ENCODE measurements around the gene CNOT1. TPM values are rescaled to one million over a fixed set of nuclear protein-coding genes. Genes with fewer than 3 reads are reported as not detected.

Gene CNOT1
- total and polyA plus RNA-seq, 7 donors = 57.6 to 112 (median 88.0) TPM

DNA sequence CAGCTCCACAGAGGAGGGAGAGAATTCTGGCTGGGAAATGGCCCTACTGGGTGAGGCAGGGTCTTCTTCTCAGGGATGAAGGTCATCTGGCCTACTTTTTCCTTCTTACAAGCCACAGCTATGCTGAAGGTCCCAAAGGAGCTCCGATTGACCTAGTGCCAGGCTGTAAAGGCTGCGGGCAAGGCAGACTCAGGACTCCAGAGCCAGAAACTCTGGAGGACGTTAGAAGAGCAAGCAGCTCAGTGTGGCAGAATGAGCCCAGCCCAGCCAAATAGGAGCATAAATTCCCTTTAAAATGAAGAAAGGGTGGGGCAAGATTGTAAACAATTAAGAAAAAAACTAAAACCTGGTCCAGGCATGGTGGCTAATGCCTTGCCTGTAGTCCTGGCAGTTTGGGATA lies 20.1 kb upstream of the CNOT1 start:
- no peaks in the 10 kb centered on the region for H3K9me3 ChIP-seq
- no peaks in the 10 kb centered on the region for H3K36me3 ChIP-seq (ENCODE audit: insufficient read depth in 1 of 2, low read depth in 1 of 2)
- ATAC-seq (no peak), DNase-seq (no peak)
- H3K27me3 ChIP-seq (ENCODE audit: insufficient read depth in 3 of 3, low read length in 2 of 3) = no peaks in the 10 kb centered on the region
- TF ChIP-seq, protein P1, sequence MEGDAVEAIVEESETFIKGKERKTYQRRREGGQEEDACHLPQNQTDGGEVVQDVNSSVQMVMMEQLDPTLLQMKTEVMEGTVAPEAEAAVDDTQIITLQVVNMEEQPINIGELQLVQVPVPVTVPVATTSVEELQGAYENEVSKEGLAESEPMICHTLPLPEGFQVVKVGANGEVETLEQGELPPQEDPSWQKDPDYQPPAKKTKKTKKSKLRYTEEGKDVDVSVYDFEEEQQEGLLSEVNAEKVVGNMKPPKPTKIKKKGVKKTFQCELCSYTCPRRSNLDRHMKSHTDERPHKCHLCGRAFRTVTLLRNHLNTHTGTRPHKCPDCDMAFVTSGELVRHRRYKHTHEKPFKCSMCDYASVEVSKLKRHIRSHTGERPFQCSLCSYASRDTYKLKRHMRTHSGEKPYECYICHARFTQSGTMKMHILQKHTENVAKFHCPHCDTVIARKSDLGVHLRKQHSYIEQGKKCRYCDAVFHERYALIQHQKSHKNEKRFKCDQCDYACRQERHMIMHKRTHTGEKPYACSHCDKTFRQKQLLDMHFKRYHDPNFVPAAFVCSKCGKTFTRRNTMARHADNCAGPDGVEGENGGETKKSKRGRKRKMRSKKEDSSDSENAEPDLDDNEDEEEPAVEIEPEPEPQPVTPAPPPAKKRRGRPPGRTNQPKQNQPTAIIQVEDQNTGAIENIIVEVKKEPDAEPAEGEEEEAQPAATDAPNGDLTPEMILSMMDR (IDR thresholded peaks at IDR 0.05) = no peak
- 50 to 72% (median 56%) methylated on average over 3 of the region's 3 CpGs for WGBS, 3 donors
- intact Hi-C loops (cut with DNase I) = no loop called here
- no peak overlapping the region for H3K27ac ChIP-seq
- no peaks in the 10 kb centered on the region for H3K4me1 ChIP-seq
- H3K4me3 ChIP-seq = no peak overlapping the region

DNA sequence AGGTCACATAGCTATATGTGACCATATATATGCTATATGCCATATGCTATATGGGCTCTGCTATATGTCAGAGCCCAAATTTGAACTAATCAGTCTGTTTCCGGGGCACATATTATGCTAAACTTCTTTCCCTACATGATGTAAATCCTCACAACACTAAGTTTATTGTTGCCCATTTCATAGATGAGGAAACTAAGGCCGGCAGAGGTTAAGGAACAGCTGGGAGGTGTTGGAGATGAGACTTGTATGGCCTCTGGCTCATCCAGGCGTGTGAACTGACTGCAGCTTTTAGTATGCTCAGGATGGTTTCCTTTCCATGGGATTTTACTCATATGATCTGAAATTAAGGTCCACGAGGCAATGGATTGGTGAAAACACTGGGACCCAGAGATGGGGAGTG lies 17.5 kb upstream of the CNOT1 start:
- ATAC-seq (no peak), DNase-seq (no peak)
- intact Hi-C loops (cut with DNase I) = no loop called here
- Histone ChIP-seq H3K27ac (no peak overlapping the region), H3K9me3 (no peaks in the 10 kb centered on the region), H3K4me1 (no peaks in the 10 kb centered on the region), H3K4me3 (no peak overlapping the region), H3K36me3 (ENCODE audit: insufficient read depth in 1 of 2, low read depth in 1 of 2) (no peaks in the 10 kb centered on the region), H3K27me3 (ENCODE audit: insufficient read depth in 3 of 3, low read length in 2 of 3) (no peaks in the 10 kb centered on the region)
- TF ChIP-seq, protein P1 (IDR thresholded peaks at IDR 0.05) = no peak
- 89 to 91% (median 89%) methylated on average over 4 of the region's 4 CpGs for WGBS, 3 donors

DNA sequence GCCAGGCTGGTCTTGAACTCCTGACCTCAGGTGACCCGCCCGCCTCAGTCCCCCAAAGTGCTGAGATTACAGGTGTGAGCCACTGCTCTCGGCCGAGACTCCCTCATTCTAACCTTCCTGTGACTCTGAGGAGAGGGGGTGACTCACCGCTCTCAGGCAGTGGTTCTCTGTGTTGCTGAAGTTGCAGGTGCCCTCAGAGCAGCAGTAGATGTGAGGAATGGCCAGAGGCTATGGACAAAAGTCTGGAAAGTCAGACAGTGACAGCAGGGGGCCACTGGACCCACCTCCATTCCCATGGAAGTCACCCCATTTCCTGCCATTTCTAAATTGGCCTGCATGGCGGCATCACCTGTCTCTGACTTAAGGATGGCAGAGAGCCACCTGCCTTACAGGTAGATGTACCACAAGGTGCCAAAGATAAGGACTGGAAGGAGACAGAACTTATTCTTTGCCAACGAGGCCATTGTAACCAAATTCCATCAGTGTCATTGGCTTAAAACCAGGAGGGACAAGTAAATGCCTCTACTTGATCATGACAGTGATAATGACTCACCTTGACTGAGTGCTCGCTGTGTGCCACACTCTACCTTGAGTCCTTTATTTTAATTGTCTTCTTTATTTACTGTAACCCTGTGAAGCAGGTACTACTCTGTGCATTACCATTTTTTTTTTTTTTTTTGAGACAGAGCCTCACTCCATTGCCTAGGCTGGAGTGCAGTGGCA lies 15.3 kb upstream of the CNOT1 start:
- intact Hi-C loops (cut with DNase I) = no loop called here
- TF ChIP-seq, protein P1 (IDR thresholded peaks at IDR 0.05) = no peak
- Histone ChIP-seq H3K9me3 (no peaks in the 10 kb centered on the region), H3K36me3 (ENCODE audit: insufficient read depth in 1 of 2, low read depth in 1 of 2) (no peaks in the 10 kb centered on the region), H3K27ac (no peak overlapping the region), H3K4me1 (no peaks in the 10 kb centered on the region), H3K27me3 (ENCODE audit: insufficient read depth in 3 of 3, low read length in 2 of 3) (no peaks in the 10 kb centered on the region), H3K4me3 (no peak overlapping the region)
- no peak for DNase-seq
- 87 to 90% (median 89%) methylated on average over 8 of the region's 8 CpGs for WGBS, 3 donors
- no peak for ATAC-seq

DNA sequence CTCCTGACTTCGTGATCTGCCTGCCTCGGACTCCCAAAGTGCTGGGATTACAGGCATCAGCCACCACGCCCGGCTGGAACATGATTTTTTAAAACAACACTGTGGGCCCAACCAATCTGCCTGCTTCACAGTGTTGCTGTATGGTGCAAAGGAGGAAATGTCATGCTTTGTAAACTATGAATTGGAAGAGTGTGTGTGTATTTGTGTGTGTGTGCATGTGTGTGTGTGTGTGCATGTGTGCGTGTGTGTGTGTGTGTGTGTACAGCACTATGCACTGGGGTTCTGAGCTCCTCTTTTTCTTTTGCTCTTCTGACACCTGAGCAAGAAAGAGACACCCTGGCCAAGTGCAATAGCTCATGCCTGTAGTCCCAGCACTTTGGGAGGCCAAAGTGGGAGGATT lies 14.5 kb upstream of the CNOT1 start:
- no peaks in the 10 kb centered on the region for H3K36me3 ChIP-seq (ENCODE audit: insufficient read depth in 1 of 2, low read depth in 1 of 2)
- DNase-seq (no peak), ATAC-seq (no peak)
- no peaks in the 10 kb centered on the region for H3K4me1 ChIP-seq
- no peak overlapping the region for H3K4me3 ChIP-seq
- WGBS, 3 donors = 78 to 88% (median 86%) methylated on average over 5 of the region's 5 CpGs
- no peaks in the 10 kb centered on the region for H3K27me3 ChIP-seq (ENCODE audit: insufficient read depth in 3 of 3, low read length in 2 of 3)
- intact Hi-C loops (cut with DNase I) = no loop called here
- no peak overlapping the region for H3K27ac ChIP-seq
- H3K9me3 ChIP-seq = no peaks in the 10 kb centered on the region
- TF ChIP-seq, protein P1 (IDR thresholded peaks at IDR 0.05) = no peak

DNA sequence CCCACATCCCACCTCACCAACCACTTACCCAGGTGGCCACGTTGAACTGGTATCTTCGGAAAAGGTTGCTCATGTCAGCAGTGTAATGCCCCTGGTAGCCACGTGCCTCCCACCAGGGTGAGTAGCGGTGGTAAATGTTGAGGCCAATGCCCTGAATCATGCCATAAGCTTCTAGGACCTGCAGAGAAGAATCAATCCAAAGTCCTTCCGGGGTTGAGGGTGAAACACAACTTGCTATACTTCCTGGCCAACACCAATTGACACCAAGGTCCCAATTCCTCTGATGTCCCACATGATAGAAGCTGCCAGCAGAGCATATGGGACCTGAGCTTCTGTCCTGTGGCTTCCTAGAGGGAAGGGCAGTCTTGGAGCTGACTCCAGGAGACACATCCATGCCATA lies 11.3 kb upstream of the CNOT1 start:
- H3K27ac ChIP-seq = no peak overlapping the region
- H3K4me3 ChIP-seq = no peak overlapping the region
- DNase-seq (no peak), ATAC-seq (no peak)
- H3K36me3 ChIP-seq (ENCODE audit: insufficient read depth in 1 of 2, low read depth in 1 of 2) = no peaks in the 10 kb centered on the region
- TF ChIP-seq, protein P1 (IDR thresholded peaks at IDR 0.05) = no peak
- H3K4me1 ChIP-seq = no peaks in the 10 kb centered on the region
- WGBS, 3 donors = 80 to 82% (median 81%) methylated on average over 5 of the region's 5 CpGs
- H3K27me3 ChIP-seq (ENCODE audit: insufficient read depth in 3 of 3, low read length in 2 of 3) = no peaks in the 10 kb centered on the region
- intact Hi-C loops (cut with DNase I) = no loop called here
- no peaks in the 10 kb centered on the region for H3K9me3 ChIP-seq

All from psoas muscle (tissue), 8 donors.